Mesenchymal stem cell (in vitro differentiated cells and primary cell): ENCODE measurements around the gene ARHGAP23.

Experiments
- DNase-seq: peaks from one replicate; pipeline ENCODE4 v3.0.0-alpha.2; 2013
- H2AFZ ChIP-seq: one replicate; pipeline ENCODE4 v1.6.1; 2013; ENCODE audit warnings: low read depth, mild to moderate bottlenecking, control low read depth, inconsistent platforms, low read length, moderate library complexity
- H2AK5ac ChIP-seq: 2 replicates; pipeline ENCODE4 v1.6.1; 2013; ENCODE audit warnings: low read length, moderate library complexity, mild to moderate bottlenecking, inconsistent platforms; ENCODE audit not compliant: severe bottlenecking
- H2BK120ac ChIP-seq: one replicate; pipeline ENCODE4 v1.6.1; 2013; ENCODE audit warnings: low read depth, mild to moderate bottlenecking, inconsistent platforms, low read length, moderate library complexity
- H2BK12ac ChIP-seq, 2 experiments: one replicate each; pipeline ENCODE4 v1.6.1; 2013; ENCODE audit warnings: inconsistent platforms in 2 of 2, low read length in 2 of 2, mild to moderate bottlenecking in 2 of 2, moderate library complexity in 2 of 2, control low read depth in 1 of 2
- H2BK15ac ChIP-seq: one replicate; pipeline ENCODE4 v1.6.1; 2013; ENCODE audit warnings: mild to moderate bottlenecking, low read depth, inconsistent platforms; ENCODE audit not compliant: poor library complexity, severe bottlenecking
- H2BK5ac ChIP-seq: 2 replicates; pipeline ENCODE4 v1.6.1; 2013; ENCODE audit warnings: low read depth, mild to moderate bottlenecking, low read length, control low read depth, inconsistent platforms; ENCODE audit not compliant: poor library complexity, severe bottlenecking
- H3K14ac ChIP-seq, 2 experiments: one replicate each; pipeline ENCODE4 v1.6.1; 2013; ENCODE audit warnings: inconsistent platforms in 2 of 2, low read length in 2 of 2, control low read depth in 1 of 2, mild to moderate bottlenecking in 1 of 2, moderate library complexity in 1 of 2
- H3K18ac ChIP-seq, 2 experiments: one replicate each; pipeline ENCODE4 v1.6.1; 2013; ENCODE audit warnings: inconsistent platforms in 2 of 2, low read length in 2 of 2, control low read depth in 1 of 2, low read depth in 1 of 2, mild to moderate bottlenecking in 1 of 2
- H3K23ac ChIP-seq, 2 experiments: one replicate each; pipeline ENCODE4 v1.6.1; 2013; ENCODE audit warnings: inconsistent platforms in 2 of 2, low read length in 2 of 2, mild to moderate bottlenecking in 2 of 2, moderate library complexity in 2 of 2, control low read depth in 1 of 2
- H3K27ac ChIP-seq: 2 replicates; pipeline ENCODE4 v1.5.1; 2013; ENCODE audit warnings: mild to moderate bottlenecking, moderate library complexity, low read length, control low read depth, inconsistent platforms; ENCODE audit not compliant: poor library complexity, severe bottlenecking
- H3K27me3 ChIP-seq, 2 experiments: 2 replicates each; pipeline versions ENCODE4 v1.6.1 to v1.7.0; 2013; ENCODE audit warnings: low read length in 2 of 2, mild to moderate bottlenecking in 2 of 2, moderate library complexity in 2 of 2, control low read depth in 1 of 2, inconsistent platforms in 1 of 2; ENCODE audit not compliant: control insufficient read depth in 1 of 2, insufficient read depth in 1 of 2
- H3K36me3 ChIP-seq, 2 experiments: 2 replicates each; pipeline versions ENCODE4 v1.6.1 to v1.7.0; 2013; ENCODE audit warnings: low read length in 2 of 2, control low read depth in 1 of 2, inconsistent platforms in 1 of 2, low read depth in 1 of 2, mild to moderate bottlenecking in 1 of 2; ENCODE audit not compliant: insufficient read depth in 2 of 2, control insufficient read depth in 1 of 2
- H3K4ac ChIP-seq, 2 experiments: one replicate each; pipeline ENCODE4 v1.6.1; 2013; ENCODE audit warnings: inconsistent platforms in 2 of 2, low read length in 2 of 2, mild to moderate bottlenecking in 2 of 2, moderate library complexity in 2 of 2, control low read depth in 1 of 2, low read depth in 1 of 2
- H3K4me1 ChIP-seq: 2 replicates; pipeline ENCODE4 v1.6.1; 2013; ENCODE audit warnings: low read depth, low read length, control low read depth; ENCODE audit not compliant: control insufficient read depth, insufficient read depth
- H3K4me2 ChIP-seq: 2 replicates; pipeline ENCODE4 v1.6.1; 2013; ENCODE audit warnings: low read length, mild to moderate bottlenecking, inconsistent platforms; ENCODE audit not compliant: poor library complexity, severe bottlenecking
- H3K4me3 ChIP-seq, 2 experiments: 2 replicates each; pipeline versions ENCODE4 v1.5.1 to v1.7.0; 2013; ENCODE audit warnings: low read length in 2 of 2, mild to moderate bottlenecking in 2 of 2, control low read depth in 1 of 2, low read depth in 1 of 2; ENCODE audit not compliant: insufficient read depth in 1 of 2
- H3K79me1 ChIP-seq: replicated peaks from 2 replicates; pipeline ENCODE4 v1.6.1; 2013; ENCODE audit warnings: mild to moderate bottlenecking, control low read depth, low read length, inconsistent platforms; ENCODE audit not compliant: poor library complexity, severe bottlenecking
- H3K9ac ChIP-seq: 2 replicates; pipeline ENCODE4 v1.7.0; 2013; ENCODE audit warnings: mild to moderate bottlenecking, low read length, moderate library complexity
- H3K9me3 ChIP-seq: 2 replicates; pipeline ENCODE4 v1.7.0; 2013; ENCODE audit warnings: mild to moderate bottlenecking, low read length; ENCODE audit not compliant: control insufficient read depth
- H4K8ac ChIP-seq: one replicate; pipeline ENCODE4 v1.6.1; 2013; ENCODE audit warnings: inconsistent platforms, mild to moderate bottlenecking, low read length, moderate library complexity
- H4K91ac ChIP-seq: one replicate; pipeline ENCODE4 v1.6.1; 2013; ENCODE audit warnings: mild to moderate bottlenecking, low read length, inconsistent platforms
- WGBS: methylation state at CpG from one replicate; pipeline ENCODE4 v1.1.7; 2013; ENCODE audit warnings: mixed read lengths; 5-methylcytosine and 5-hydroxymethylcytosine counted together

ARHGAP23 gene

GRCh38 chr17:38507436-38507835 lies 79.2 kb downstream of the ARHGAP23 start:
- Histone ChIP-seq H3K9me3 (no peaks in the 10 kb centered on the region), H3K4me1 (peaks cover 41% of the 10 kb centered on the region), H3K79me1 (peaks cover 5% of the 10 kb centered on the region), H3K4ac (no peak overlapping the region), H4K91ac (no peak overlapping the region), H3K23ac (no peak overlapping the region), H3K4me3 (no peak overlapping the region), H3K4me2 (no peak overlapping the region), H3K36me3 (peaks cover 48 to 51% of the 10 kb centered on the region in 2 experiments), H3K27ac (no peak overlapping the region), H2BK120ac (no peak overlapping the region), H3K14ac (no peak overlapping the region), H2AFZ (no peak overlapping the region), H2AK5ac (no peak overlapping the region), H3K9ac (no peak overlapping the region), H3K27me3 (no peaks in the 10 kb centered on the region), H3K18ac (no peak overlapping the region), H4K8ac (no peak overlapping the region), H2BK5ac (no peak overlapping the region), H2BK15ac (no peak overlapping the region), H2BK12ac (no peak overlapping the region)
- DNase-seq = no peak
- WGBS = 70% methylated on average over 3 of the region's 3 CpGs

GRCh38 chr17:38507921-38508569 lies 79.8 kb downstream of the ARHGAP23 start:
- Histone ChIP-seq H3K4me1 (peaks cover 41% of the 10 kb centered on the region), H2BK120ac (no peak overlapping the region)
- WGBS = 92% methylated on average over 3 of the region's 3 CpGs

GRCh38 chr17:38508570-38508950 lies 80.3 kb downstream of the ARHGAP23 start:
- Histone ChIP-seq H3K4me1 (peaks cover 41% of the 10 kb centered on the region), H3K4ac (no peak overlapping the region), H3K27me3 (no peaks in the 10 kb centered on the region), H3K27ac (no peak overlapping the region), H3K18ac (no peak overlapping the region), H3K36me3 (peaks cover 37 to 40% of the 10 kb centered on the region in 2 experiments), H2AFZ (no peak overlapping the region), H2BK120ac (no peak overlapping the region), H2BK5ac (no peak overlapping the region), H3K9ac (no peak overlapping the region), H3K4me2 (no peak overlapping the region), H3K14ac (no peak overlapping the region), H2BK12ac (no peak overlapping the region), H2BK15ac (no peak overlapping the region), H4K8ac (no peak overlapping the region), H3K9me3 (no peaks in the 10 kb centered on the region), H3K4me3 (no peak overlapping the region), H3K79me1 (peaks cover 5% of the 10 kb centered on the region), H4K91ac (no peak overlapping the region), H3K23ac (no peak overlapping the region), H2AK5ac (no peak overlapping the region)
- 82% methylated on average over 6 of the region's 6 CpGs for WGBS
- DNase-seq = no peak

More at GRCh38 chr17:38507921-38508569, 79.8 kb downstream of the ARHGAP23 start:
- Histone ChIP-seq H2AFZ (no peak overlapping the region), H3K18ac (no peak overlapping the region), H2BK5ac (no peak overlapping the region), H2BK15ac (no peak overlapping the region), H4K91ac (no peak overlapping the region), H3K4me3 (no peak overlapping the region), H4K8ac (no peak overlapping the region), H3K23ac (no peak overlapping the region), H3K27ac (no peak overlapping the region), H3K14ac (no peak overlapping the region), H3K36me3 (peaks cover 42 to 45% of the 10 kb centered on the region in 2 experiments), H3K4me2 (no peak overlapping the region), H3K79me1 (peaks cover 5% of the 10 kb centered on the region), H3K27me3 (no peaks in the 10 kb centered on the region), H3K4ac (no peak overlapping the region), H3K9ac (no peak overlapping the region), H2AK5ac (no peak overlapping the region), H3K9me3 (no peaks in the 10 kb centered on the region), H2BK12ac (no peak overlapping the region)
- DNase-seq = no peak

GRCh38 chr17:38508954-38509771 lies 80.9 kb downstream of the ARHGAP23 start:
- Histone ChIP-seq H3K27me3 (no peaks in the 10 kb centered on the region), H3K4me2 (peak overlapping the region; percentile 64), H3K14ac (no peak overlapping the region), H3K23ac (no peak overlapping the region), H2BK5ac (no peak overlapping the region), H3K4ac (peak overlapping the region in 1 of 2 experiments; percentile 27), H3K18ac (peak overlapping the region in 1 of 2 experiments; percentile 86), H2BK12ac (peak overlapping the region; percentile 15 to 31), H3K9me3 (no peaks in the 10 kb centered on the region), H2BK15ac (peak overlapping the region; percentile 78), H2AFZ (no peak overlapping the region), H3K79me1 (peaks cover 5% of the 10 kb centered on the region), H3K4me3 (peak overlapping the region; percentile 41 to 45), H3K9ac (peak overlapping the region; percentile 38), H4K91ac (peak overlapping the region; percentile 48), H4K8ac (peak overlapping the region; percentile 56), H2AK5ac (no peak overlapping the region), H3K36me3 (peaks cover 32 to 34% of the 10 kb centered on the region in 2 experiments), H3K4me1 (peaks cover 41% of the 10 kb centered on the region), H2BK120ac (no peak overlapping the region), H3K27ac (peak overlapping the region; percentile 17)
- WGBS = 25% methylated on average over 27 of the region's 27 CpGs
- DNase-seq = peak; percentile 91
